GM19023 (cell line): ENCODE results near the gene UQCC3.
"Not testable (repeated sequence)": the region's sequence is repeated elsewhere in the genome, so short reads cannot be mapped to it uniquely, and the experiment has no call there.

Experiments
- ATAC-seq: cut with Tn5 transposase; IDR thresholded peaks from one replicate; pipeline ENCODE4 v1.9.1; 2021; ENCODE audit warnings: mild to moderate bottlenecking, moderate library complexity; ENCODE audit not compliant: unreplicated experiment

The UQCC3 gene

GRCh38 chr11:62702246-62702645, 30.8 kb downstream of the UQCC3 start:
- ATAC-seq, result no peak

- not testable (repeated sequence) for ATAC-seq
Observed at GRCh38 chr11:62703921-62704320, 32.4 kb downstream of the UQCC3 start.

DNA sequence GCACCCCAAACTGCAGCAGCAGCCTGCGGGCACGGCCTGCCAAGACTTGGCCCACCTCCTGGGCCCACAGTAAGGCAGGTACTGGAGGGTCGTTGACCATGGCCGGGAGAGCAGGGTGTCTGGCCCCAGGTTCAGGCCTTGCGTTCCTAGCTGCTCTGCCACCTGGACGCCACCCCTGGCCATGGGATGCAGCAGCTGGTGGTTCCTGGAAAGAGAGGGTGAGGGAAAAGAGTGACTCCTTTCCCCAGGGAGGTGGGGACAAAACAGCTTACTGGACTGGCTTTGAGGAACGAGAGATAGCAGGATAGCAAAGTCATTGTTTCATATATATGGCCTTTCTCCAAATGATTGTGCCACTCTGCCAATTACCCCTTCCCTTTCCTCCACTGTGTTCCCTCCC, 33.9 kb downstream of the UQCC3 start:
- no peak for ATAC-seq

- peak; percentile 55 for ATAC-seq
Observed at GRCh38 chr11:62705880-62706849, 34.7 kb downstream of the UQCC3 start.

GRCh38 chr11:62706850-62707247, 35.4 kb downstream of the UQCC3 start:
- no peak for ATAC-seq

DNA sequence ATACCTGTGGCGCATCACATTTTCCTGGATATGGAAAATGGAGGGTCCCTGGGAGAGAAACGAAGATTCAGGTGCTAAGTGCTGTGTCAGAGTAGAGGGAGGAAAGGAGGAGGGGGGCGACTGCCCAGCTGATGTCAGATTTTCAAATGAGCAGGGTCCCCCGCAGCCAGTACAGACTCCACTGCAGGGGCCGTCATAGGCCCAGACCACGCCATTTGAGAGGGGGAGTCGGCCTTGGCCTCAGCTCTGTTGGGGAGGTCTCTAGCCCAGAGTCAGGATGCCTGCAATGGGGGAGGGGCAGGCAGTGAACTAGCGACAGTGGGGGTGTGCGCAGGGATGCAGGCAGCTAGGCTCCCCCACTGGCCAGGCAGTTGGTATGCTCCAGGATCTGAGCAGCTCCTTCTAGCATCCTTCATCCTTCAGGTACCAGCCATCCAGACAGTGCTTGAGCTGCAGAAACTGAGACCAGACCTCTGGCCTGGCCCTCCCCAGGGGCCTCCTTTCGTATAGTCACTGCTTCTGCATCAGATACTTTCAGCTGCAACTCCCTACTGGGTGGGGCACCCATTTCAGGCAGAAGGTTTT, 35.9 kb downstream of the UQCC3 start, which contains the start of the genes BSCL2 and GNG3:
TSS of gene BSCL2 (minus strand) at position 148 of the 585 bp plus-strand sequence. CDS start 229 bp downstream, outside the sequence.
TSS of gene GNG3 (plus strand) at position 400 of the 585 bp plus-strand sequence. CDS start 620 bp downstream, outside the sequence.
- ATAC-seq, result no peak

DNA sequence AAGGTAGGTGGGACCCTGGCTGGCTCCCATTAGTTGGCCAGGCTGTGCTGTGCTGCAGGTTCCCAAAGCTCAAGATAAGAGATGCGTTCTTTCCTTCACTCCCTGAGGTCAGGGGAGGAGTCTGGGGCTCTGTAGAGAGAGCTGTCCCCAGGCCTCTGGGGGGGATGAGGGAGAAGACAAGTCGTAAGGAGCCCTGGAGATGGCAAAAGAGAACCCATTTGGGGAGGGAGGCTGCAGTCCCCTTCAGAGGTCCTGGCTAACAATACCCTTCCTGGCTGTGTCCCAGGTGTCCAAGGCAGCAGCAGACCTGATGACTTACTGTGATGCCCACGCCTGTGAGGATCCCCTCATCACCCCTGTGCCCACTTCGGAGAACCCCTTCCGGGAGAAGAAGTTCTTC, 36.9 kb downstream of the UQCC3 start:
- no peak for ATAC-seq

DNA sequence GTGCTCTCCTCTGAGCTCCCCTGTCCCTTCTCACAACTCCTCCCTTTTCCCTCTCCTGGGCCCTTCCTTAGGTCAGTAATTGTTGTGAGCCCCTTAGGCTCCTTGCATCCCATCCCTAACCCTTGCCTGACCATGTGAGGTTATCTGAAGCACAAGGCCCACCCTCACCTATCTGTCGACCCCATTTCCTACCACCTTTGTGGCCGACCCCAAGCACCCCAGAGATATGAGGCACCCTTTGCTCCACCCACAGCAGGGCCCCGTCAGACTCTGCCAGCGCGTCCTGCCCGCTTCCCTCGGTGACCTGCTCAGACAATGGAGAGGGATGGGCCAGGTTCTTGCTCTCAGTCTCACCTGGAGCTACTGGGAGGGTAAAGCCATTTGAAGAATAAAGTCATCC, 37.3 kb downstream of the UQCC3 start:
- no peak for ATAC-seq

DNA sequence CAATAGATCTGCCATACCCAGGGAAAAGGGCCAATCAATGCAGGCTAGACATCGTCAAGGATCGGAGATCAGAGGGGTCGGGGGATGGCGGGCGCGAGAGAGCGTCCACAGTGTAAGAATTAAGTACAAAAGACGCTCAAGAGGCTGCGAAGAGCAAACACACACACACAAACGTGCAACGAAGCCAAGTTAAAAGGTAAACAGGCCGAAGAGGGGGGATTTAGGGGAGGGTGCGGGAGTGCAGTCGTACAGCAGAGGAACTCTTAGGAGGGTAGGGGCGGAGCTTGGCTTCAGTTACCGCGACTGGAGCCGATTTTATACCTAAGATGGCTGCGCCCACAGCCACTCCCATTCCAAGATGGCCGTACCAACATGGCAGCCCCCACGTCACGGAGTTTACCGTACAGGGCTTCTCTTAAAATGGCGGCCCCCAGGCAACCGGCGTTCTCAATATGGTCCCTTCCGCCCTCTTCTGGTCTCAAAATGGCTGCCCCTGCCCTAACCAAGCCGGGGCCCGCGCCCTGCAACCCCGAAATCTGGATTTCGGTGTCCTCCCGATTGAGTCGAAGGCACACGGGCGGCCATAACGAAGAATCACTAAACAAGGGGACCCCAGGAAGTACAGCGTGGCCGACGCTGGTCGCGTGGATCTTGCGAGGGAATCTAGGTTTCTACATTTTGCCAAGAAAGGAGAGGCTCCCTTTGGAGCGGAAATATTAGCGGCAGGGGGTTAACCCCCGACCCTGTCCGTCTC, 38.0 kb downstream of the UQCC3 start:
- peak; percentile 74 for ATAC-seq

- no peak for ATAC-seq
Observed at GRCh38 chr11:62710001-62710345, 38.5 kb downstream of the UQCC3 start.

GRCh38 chr11:62712276-62712812, 40.9 kb downstream of the UQCC3 start:
- no peak for ATAC-seq

- ATAC-seq, result no peak
Observed at GRCh38 chr11:62712861-62713260, 41.4 kb downstream of the UQCC3 start.

DNA sequence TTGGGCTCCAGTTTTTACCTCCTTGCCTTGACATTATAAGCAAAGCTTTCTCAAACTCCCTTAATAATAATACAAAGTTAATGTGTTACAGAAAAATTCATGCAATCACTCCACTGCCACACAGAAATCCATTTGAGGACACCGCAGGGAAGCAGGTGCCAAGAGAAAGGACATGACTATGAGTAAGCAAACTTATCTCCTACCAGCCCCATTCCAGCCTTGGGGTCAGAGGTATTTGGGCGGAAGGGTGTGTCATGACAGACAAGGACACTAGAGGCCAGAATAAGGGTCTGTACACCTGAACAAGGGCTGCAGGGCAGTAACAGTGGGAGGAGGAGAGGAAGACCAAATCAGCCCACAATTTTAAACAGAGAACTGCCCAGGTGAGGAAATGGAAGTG, 41.9 kb downstream of the UQCC3 start:
- no peak for ATAC-seq

DNA sequence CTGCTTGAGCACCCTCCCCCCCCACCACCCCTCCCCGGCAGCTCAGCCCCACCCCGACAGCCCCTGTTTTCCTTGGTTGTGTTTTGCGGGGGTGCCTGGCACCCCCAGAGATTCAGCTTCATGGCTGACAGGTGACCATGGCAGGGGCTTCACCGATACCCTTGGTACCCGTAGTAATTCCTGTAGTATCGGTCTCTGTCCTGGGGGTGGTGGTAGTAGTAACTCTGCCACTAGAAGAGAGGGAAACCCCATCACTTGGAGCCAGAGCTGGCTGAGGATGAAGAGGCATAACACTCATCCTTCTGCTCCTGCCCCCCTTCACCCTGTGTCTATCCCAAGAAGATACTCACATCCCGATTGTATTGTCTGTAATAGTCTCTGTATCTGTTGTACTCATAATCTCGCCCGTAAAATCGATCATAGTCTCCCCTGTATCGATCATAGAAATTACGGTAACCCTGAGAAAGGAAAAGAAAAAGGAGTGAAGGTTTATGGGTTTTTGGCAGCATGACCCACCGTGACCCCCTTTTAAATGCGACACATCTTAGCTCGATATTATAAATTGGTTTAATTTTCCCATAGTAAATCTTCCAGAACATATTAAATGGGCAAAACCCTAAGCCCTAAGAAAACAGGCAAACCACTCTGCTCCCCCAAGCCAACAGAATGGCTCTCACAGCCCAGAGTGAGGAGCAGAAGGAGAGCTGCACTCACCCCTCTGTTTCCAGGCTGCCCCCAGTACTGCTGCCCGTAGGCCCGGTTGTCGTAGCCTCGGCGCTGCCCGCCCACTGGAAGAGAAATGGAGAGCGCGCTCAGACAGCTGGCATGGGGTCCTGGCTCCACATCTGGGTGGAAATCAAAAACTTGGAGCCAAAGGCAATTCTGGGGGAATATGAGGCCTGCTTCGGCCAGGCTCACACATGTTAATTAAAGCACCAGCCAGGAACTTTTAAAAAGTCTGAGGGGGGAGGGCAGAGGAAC, 44.0 kb downstream of the UQCC3 start:
- no peak for ATAC-seq

DNA sequence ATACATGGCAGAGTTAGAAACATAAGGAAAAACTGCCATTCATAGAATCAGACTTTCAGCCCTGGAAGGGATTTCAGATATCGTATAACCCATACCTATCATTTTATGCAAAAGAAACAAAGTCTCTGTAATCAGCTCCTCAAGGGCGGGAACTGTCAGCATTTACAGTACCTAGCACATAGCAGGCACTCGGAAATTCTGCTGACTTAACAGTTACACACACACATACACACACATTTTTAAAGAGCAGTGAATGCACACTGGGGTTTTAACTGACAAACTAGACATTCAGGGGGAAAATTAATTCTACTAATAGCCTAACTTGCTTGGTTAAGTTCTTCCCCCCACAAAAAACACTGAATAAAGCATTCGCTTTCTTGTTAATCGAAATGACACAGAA, 44.7 kb downstream of the UQCC3 start:
- no peak for ATAC-seq

DNA sequence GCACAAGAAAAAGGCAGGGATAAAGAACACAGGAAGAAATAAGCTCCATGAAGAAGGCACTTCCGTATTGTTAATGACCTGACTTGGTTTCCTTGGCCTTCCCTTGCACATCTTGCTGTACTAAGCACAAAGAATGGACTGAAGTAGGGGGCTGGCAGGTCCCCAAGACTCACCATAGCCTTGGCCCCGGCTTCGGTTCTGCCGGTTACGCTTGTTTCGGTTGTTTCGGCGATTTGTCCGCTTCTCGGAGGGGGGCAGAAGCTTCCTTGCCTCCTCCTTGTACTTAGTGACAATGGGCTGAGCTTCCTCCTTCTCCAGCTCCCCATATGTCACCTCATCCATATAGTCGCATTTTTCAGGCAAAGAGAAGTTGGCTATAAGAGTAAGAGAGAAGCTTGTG, 45.3 kb downstream of the UQCC3 start:
- ATAC-seq, result no peak

DNA sequence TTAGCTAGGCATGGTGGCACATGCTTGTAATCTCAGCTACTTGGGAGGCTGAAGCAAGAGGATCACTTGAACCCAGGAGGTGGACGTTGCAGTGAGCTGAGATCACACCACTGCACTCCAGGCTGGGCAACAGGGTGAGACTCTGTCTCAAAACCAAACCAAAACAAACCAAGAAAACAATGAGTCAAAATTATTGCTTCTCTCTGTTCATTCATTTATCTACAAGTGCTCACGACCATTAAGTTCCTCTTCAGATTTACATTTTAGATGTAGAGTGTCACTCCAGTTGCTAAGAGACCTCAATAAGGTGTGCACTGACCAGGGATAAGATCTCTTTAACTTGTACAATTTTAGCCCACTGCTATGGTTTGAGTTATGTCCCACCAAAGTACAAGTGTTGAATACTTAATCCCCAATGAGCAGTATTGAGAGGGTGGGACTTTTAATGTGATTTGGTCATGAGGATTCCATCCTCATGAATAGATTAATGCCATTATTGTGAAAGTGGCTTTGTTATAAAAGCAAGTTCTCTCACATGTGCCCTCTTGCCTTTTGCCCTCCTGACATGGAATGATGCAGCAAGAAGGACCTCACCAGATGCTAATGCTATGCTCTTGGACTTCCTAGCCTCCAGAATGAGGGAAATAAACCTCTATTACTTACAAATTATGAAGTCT, 48.0 kb downstream of the UQCC3 start:
- no peak for ATAC-seq

DNA sequence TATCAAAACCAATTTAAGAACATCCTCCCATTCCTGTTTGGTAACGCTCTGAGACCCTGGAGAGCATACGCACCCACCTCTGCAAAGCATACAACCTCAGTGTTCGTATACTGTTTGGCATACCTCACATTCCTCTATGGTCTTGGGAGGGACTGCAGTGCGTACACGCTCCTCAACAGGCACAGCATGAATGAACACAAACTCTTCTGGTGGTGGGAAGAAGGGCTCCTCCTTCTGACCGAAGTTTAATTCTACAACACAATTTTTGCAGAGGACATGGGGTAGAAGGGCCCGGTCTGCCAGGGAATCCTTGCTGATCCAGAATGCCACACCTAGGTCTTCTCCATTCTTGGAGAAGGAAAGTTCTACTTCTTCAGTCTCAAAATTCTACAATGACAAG, 50.5 kb downstream of the UQCC3 start:
- ATAC-seq, result no peak
